G401 (cell line): ENCODE data around the gene ABCC9. TPM values are rescaled to one million over a fixed set of nuclear protein-coding genes. Genes with fewer than 3 reads are reported as not detected.
"Not testable (repeated sequence)": the region's sequence is repeated elsewhere in the genome, so short reads cannot be mapped to it uniquely, and the experiment has no call there.

ENCODE experiments used
- DNase-seq: peaks from one replicate; pipeline ENCODE4 v3.0.0-alpha.2; 2015; ENCODE audit warnings: low spot score
- in situ Hi-C: cut with HindIII; loops from 2 replicates; pipeline ENCODE4 v1.10.0; 2016; ENCODE audit warnings: low sequenced_read_pairs, mixed read lengths
- total RNA-seq: library from RNA; depleted of rRNA; stranded (reverse); fragments of >200 nt; shearing (Covaris generic); gene quantifications from 2 replicates; pipeline ENCODE4 v1.2.3, GENCODE V29; 2014

The ABCC9 gene
- total RNA-seq, 1 experiment from 2014 or later = not detected

GRCh38 chr12:21794807-21795595 is 146.2 kb downstream of the ABCC9 start:
- in situ Hi-C loops = not testable (repeated sequence)

DNA sequence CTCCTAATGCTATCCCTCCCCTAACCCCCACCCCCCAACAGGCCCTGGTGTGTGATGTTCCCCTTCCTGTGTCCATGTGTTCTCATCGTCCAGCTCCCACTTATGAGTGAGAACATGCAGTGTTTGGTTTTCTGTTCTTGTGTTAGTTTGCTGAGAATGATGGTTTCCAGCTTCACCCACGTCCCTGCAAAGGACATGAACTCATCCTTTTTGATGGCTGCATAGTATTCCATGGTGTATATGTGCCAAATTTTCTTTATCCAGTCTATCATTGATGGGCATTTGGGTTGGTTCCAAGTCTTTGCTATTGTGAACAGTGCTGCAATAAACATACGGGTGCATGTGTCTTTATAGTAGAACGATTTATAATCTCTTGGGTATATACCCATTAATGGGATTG is 151.5 kb downstream of the ABCC9 start:
- in situ Hi-C loops, DNase-seq: not testable (repeated sequence)

More at GRCh38 chr12:21794807-21795595, 146.2 kb downstream of the ABCC9 start:
- not testable (repeated sequence) for DNase-seq

DNA sequence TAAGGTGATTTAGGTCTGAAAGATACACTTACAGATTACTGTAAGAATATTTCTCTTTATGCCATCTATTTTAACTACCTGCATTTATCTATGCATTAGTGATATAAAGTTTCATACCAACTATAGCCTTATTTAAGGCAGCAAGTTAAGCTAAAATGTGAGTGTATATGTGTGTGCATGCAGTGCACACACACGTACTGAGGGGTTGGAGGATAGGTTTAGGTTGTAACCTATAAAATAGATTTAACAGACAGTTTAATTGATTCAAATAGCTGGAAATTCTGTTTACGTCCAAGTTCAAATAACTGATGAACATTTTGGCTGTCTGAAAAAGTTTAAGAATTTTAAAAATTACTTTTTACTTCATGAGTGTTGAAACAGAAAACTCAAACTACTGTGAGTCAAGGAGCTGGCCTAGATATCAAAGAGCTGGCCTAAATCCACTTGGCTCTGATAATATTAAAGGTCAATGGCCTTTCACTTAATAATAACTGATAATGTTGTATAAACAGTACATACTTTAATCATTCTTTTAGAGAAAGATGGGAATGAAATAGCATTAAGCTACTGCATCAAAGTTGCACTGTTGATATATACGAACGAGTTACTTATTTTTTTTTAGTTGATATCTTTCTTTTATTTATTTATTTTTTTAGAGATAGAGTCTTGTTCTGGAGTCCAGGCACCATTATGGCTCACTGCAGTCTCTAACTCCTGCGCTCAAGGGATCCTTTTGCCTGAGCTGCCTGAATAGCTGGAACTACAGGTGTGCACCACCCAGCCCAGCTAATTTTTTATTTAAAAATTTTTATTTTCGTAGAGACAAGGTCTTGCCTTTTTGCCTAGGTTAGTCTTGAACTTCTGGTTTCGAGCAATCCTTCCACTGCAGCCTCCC is 152.9 kb downstream of the ABCC9 start:
- in situ Hi-C loops = no loop called here
- DNase-seq = no peak

DNA sequence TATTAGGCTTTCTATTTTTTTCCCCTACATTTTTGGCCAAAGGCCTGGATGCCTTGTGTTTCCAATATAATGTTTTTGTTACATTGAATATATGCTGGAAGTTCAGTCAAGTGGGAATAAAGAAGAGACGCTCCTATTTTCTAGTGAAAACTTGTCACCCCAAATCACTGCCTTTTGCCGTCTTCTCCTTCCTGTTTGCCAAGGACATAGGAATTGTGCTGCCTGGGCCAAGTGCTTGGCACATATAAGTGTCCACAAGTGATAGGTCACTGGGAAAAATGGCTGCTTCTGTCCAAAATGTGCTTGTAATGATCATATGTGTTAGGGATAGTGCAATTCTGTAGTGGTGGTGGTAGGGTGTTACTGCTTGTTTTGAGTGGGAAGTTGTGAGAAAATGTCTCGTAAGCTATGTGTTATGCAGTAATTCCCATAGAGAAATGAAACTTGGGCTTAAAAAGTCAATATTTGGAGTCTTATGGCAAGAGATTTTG is 155.1 kb downstream of the ABCC9 start:
- DNase-seq = no peak
- in situ Hi-C loops = no loop called here

DNA sequence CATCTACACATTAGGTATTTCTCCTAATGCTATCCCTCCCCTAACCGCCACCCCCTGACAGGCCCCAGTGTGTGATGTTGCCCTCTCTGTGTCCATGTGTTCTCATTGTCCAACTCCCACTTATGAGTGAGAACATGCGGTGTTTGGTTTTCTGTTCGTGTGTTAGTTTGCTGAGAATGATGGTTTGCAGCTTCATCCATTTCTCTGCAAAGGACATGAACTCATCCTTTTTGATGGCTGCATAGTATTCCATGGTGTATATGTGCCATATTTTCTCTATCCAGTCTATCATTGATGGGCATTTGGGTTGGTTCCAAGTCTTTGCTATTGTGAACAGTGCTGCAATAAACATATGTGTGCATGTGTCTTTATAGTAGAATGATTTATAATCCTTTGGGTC is 158.5 kb downstream of the ABCC9 start:
- DNase-seq, in situ Hi-C loops: not testable (repeated sequence)

DNA sequence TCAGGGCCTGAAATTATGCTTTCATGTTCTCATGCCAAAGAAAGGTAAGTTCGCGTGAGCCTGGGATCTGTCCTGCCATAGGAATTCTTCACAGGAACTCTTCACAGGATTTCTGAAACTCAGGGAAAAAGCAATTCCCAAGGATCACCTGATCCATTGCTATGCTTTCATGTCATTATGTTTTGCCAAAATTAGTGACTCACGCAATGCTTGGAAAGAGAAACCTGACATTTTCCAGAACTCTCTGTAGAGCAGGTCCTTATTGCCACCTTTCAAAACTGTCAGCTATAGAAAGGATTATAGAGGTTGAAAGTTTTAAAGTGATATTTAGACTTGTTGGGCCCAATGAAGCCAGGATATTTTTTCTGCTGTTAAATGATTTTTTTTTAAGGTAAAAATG is 160.4 kb downstream of the ABCC9 start:
- in situ Hi-C loops = no loop called here
- DNase-seq = no peak

DNA sequence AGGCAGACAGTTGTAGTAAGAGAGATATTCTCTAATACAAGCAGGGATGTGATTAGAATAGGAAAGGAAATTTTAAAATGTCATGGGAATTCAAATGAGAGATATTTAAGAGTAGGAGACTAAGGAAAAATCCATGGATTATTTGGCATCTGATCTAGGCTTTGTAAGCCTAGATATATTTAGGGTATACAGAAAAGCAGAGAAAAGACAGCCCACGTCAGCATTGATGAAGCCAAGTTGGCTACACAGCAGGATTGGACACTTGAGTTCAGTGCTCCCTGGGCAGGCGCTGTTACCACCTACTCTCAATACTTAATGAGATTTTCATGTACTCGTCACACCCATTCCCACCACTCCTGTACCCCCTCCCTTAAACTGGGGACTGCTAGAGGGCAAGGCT is 165.1 kb downstream of the ABCC9 start:
- in situ Hi-C loops = no loop called here

DNA sequence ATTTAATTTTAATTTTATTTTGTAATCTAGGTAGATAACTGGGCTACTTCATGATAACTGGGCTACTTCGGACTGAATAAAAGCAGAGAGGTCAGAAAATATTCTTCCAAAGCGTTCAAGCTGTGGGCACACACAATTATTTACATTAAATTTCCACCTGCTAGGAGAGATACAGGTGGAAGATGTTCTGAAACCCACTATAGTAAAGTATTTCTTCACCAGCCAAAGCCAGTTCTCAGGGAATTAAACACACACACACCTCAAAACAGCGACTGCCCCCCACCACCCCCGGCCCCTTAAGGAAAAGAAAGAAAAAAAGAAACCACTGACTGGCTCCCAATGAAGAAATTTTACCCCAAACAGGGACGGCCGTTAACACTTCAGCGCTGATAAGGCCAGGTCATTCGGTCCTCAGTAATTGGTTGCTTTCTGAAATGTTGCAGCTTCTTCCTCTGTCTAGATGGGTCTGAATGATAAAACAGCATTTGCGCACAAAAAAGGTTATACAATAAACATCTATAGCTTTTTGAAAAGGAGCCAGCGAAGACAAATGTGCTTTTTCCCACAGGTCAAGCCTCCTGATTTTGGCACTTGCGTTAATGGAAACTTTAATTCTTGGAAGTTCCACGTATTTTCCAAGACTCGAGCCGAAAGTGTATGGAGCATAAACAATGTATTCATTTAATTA is 165.9 kb downstream of the ABCC9 start:
- DNase-seq = no peak

More for the DNA sequence above, 165.1 kb downstream of the ABCC9 start:
- DNase-seq = no peak

GRCh38 chr12:21774358-21775132 is 166.7 kb downstream of the ABCC9 start, which contains the start of gene KCNJ8:
TSS of gene KCNJ8 (minus strand) at chr12:21774706. CDS start at chr12:21773616, 1,090 bp downstream.
- no peak for DNase-seq
- in situ Hi-C loops = no loop called here

More for the DNA sequence above, 165.9 kb downstream of the ABCC9 start:
- in situ Hi-C loops = no loop called here

- in situ Hi-C loops = no loop called here
- DNase-seq = no peak
Observed at GRCh38 chr12:21773806-21774205, 167.4 kb downstream of the ABCC9 start.

GRCh38 chr12:21773263-21773741 is 167.9 kb downstream of the ABCC9 start:
- DNase-seq = no peak
- in situ Hi-C loops = no loop called here

DNA sequence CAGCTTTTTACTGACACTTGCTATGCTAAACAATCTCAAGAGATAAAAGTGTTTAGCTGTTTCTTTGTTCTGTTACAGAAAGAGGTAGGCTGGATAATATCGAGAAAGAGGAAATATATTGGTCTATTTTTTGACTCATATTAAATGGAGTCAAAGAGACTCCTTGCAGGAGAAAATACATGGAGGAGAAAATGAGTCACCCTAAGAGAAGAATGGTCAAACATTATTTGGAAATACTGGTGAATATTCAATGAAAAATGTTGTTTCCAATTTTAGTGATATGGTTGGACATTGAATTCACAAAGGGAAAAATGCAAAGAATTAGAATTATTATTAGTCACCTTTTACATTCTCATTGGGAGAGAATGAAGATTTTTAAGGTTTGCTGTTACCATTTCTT is 169.9 kb downstream of the ABCC9 start:
- in situ Hi-C loops = no loop called here
- DNase-seq = no peak

GRCh38 chr12:21769307-21769706 is 171.9 kb downstream of the ABCC9 start:
- DNase-seq = no peak
- in situ Hi-C loops = no loop called here

DNA sequence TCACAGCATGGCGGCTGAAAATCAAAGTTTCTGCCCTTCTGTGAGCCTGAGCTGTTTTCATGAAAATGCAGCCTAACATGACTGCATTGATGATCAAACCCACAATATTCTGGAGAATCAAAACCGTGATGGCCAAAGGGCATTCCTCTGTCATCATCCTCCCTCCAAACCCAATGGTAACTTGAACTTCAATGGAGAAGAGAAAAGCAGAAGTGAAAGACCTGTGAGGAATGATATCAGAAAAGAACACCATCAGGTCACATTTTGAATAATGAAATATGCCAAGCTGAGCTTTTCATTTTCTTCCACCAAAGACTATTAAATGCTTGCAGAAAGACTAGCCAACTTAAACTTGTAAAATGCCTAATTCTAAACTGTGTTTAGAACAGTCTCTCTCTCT is 174.8 kb downstream of the ABCC9 start:
- DNase-seq = no peak
- in situ Hi-C loops = no loop called here

GRCh38 chr12:21764950-21765349 is 176.3 kb downstream of the ABCC9 start:
- in situ Hi-C loops = no loop called here
- DNase-seq = no peak

- in situ Hi-C loops = no loop called here
- no peak for DNase-seq
Observed at GRCh38 chr12:21764065-21764464, 177.2 kb downstream of the ABCC9 start.

DNA sequence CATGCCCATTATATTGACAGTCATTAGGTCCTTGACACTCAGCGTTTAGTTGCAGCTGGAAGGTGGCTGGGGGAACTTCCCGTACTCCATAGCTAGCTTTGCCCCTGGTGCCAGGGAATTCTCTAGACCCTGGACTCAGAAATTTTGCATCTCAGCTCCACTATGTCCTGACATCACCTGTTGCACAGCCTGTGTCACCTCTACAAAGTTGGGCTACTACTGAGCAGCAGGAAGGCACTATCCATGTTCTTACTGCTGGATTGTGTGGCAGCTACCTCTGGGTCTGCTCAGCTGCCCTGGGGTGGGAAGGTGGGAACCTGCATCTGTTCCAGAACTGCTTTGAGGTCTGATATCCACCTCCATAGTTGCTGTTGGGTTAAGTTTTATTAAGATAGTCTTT is 177.7 kb downstream of the ABCC9 start:
- in situ Hi-C loops = no loop called here
- no peak for DNase-seq

DNA sequence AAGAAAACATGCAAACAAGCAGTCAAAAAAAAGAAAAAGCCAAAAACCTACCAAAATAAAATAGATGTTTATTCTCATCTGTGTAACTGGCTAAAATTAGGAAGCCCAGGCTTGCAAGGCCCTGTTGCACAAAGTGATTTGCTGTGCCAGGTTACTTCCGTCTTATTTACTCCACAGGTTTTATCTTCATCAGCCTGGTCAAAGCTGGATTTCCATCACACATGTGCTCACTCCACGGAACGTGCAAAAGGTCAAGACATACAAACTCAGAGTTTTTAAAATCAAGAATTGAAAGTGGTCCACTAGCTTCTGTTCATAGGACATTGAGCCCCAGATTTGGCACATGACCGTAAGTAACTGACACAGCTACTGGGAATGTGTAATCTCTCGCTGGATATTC is 181.5 kb downstream of the ABCC9 start:
- no peak for DNase-seq
- in situ Hi-C loops = no loop called here
